ENCODE measurements around the gene SPPL2A.

DNA sequence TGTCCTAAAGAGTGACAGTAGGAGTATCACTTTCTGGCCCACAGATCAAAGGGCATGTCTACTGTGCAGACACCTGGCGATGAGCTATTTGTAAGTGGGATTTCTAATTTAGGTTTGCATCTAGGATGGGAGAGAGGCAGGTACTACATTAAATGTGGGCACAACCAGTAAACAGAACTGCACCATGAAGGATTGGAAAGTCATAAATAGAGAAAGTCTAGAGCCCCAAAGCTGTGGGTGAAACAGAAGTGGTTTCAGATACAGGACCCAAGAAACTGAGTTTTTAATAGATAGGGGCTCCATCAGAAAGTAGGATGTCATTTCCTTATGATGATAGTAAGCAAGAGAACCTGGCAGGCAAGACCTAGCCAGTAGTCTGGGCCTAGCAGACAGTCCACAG is 35.2 kb upstream of the SPPL2A start:
- TF ChIP-seq, protein P1, sequence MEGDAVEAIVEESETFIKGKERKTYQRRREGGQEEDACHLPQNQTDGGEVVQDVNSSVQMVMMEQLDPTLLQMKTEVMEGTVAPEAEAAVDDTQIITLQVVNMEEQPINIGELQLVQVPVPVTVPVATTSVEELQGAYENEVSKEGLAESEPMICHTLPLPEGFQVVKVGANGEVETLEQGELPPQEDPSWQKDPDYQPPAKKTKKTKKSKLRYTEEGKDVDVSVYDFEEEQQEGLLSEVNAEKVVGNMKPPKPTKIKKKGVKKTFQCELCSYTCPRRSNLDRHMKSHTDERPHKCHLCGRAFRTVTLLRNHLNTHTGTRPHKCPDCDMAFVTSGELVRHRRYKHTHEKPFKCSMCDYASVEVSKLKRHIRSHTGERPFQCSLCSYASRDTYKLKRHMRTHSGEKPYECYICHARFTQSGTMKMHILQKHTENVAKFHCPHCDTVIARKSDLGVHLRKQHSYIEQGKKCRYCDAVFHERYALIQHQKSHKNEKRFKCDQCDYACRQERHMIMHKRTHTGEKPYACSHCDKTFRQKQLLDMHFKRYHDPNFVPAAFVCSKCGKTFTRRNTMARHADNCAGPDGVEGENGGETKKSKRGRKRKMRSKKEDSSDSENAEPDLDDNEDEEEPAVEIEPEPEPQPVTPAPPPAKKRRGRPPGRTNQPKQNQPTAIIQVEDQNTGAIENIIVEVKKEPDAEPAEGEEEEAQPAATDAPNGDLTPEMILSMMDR (IDR thresholded peaks at IDR 0.05; ENCODE audit: extremely low read depth in 1 of 2, insufficient read depth in 1 of 2, low read depth in 1 of 2, low read length in 2 of 2), result no peak
- no peak for TF ChIP-seq POLR2AphosphoS5 (IDR thresholded peaks at IDR 0.05; ENCODE audit: insufficient read depth, low read depth, low read length)
- no peak for TF ChIP-seq POLR2A (IDR thresholded peaks at IDR 0.05; ENCODE audit: low read depth, low read length)
- no peak for TF ChIP-seq FOS (IDR thresholded peaks at IDR 0.05; ENCODE audit: borderline replicate concordance, insufficient read depth, low read length)
- TF ChIP-seq EZH2 (IDR thresholded peaks at IDR 0.05; ENCODE audit: borderline replicate concordance, low read depth, low read length, severe bottlenecking), result no peak
- TF ChIP-seq, protein P2, sequence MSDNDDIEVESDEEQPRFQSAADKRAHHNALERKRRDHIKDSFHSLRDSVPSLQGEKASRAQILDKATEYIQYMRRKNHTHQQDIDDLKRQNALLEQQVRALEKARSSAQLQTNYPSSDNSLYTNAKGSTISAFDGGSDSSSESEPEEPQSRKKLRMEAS (IDR thresholded peaks at IDR 0.05; ENCODE audit: insufficient read depth, insufficient read length), result no peak

Data from endothelial cell of umbilical vein (primary cell).